HL-60/S4 (cell line): Measurements from ENCODE around the gene NT5M.

Experiments
- in situ Hi-C: fragments of 300-500 bp; cut with MboI; formaldehyde crosslinking; loops from 2 replicates; pipeline ENCODE4 v1.14.3; 2022; ENCODE audit warnings: low sequenced_read_pairs

NT5M gene

DNA sequence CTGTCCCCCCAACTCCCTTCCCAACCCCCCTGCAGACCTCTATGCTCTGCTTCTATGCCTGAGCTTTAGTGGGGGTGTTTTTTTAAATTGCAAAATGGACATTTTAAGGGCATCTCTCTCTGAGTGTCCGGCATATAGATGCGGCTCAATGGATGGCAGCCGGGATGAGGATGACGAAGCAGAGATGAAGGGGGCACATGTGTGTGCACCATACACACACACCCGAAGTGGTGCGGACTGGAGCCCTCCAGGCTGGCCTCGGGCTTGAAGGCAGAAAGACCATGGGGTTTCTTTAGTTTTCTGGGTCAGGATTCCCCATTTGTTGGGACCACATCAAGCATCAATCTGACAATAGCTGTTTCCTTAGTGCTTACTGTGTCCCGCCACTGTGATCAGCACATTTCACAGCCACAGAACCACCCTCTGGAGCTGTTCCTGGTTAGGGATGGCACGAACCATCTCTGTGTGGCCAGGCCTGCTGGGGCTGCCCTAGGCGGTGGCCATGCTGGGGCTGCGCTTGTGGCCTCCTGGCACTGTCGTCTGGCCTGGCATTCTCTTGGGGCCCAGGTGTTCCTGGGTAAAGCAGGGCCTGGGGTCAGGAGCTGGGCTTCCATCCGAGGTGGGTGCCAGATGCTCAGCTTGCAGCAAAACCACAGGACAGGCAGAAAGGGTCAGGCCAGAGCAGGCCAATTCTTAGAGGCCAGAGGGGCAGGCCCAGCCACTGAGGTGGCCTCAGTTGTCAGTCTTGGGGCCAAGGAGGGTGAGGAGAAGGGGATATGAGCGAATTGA lies 49.9 kb downstream of the NT5M start:
- in situ Hi-C loops: no loop called here

DNA sequence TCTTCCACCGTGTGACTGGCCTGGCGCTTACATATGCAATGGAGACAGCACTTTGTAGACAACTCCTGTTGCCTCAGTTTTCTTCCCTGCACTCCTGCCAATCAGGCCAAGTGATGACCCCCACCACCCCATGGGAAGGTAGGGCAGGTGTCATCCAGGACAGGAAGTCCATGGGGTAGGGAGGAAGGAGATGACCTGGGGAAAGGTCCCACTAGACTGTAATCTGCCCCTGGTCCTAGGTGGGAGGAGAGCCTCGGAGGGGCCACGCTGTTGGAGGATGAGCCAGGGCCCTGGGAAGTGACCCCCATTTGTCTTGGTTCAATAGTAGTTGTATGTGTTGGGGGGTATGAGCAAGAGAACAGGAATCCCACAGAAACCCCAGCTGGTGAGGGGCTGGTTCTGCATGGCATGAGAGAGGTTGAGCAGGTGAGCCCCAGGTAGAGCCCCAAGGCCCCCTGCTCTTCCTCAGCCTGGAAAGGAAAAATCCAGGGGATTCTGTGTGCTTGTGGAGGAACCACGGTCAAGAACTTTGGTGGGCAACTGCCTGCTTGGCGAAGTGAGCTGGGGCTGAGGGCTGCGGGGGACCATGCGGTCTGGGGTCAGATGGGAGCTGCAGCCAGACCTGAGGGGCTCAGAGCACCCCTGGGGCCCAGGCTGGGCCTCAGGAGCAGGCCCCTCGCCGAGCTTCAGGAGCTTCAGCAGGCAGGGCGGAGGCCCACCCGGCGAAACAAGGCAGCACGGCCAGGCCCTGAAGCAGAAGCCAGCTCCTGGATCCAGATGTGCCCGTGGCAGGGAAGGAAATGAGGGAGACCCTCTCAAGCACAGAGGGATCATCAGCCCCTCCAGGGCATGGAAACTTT lies 50.7 kb downstream of the NT5M start:
- in situ Hi-C loops: no loop called here

DNA sequence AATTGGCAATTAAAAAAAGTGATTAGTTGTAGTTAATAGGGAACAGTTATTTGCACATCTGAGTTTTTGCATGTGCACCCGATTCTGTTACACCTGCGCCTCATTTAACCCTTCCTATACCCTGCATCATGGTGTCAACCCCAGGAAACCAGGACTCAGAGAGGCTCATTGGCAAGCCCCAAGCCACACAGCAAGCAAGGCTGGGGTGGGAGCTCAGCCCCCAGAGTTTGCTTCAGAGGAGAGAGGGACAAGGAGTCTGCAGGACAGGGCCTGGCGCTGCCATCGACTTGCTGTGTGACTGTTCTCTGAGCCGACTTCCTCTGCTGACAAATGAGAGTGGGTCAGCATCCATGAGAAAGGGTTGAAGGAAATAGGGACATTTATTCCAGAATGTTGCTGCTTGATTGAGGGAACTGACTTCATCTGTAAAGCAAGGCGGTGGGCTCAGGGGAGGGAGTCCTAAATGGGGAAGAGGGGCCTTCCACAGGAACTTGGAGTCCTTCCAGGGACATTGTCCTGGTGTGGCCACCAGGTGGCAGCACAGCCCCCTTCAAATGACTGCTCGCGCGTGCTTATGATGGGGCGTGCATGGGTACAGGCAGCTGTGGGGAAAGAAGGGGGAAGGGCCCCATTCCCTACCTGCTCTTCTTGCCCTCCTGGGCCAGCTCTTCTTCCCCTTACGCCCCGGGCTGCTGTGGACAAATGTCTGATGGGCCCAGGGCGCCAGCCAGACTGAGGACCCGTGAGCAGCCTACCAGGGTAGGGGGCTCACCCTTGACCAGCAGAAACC lies 51.6 kb downstream of the NT5M start:
- in situ Hi-C loops: loop anchor here (5.0 kb wide), 1 partner anchor 288 kb away; no protein-coding TSS in a partner anchor

DNA sequence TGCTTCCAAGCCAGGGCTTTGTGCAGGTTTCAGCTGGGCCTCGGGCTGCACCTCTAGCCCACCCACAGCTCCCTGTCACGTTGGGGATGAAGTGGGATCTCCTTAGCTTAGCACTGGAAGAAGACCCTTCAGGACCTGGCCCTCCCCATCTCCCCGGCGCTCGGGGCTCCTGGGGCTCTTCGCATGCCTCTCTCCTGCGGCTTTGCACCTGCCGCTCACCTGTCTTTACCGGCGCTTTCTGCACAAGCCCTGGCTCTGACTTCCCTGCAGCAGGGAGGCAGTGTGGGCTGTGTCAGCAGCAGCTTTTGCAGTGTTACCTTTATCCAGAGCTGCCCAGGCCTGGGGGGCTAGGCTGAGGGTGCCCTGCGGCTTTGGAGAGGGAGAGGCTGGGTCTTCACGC lies 52.3 kb downstream of the NT5M start:
- in situ Hi-C loops: loop anchor here (5.0 kb wide), 1 partner anchor 287 kb away; no protein-coding TSS in a partner anchor

DNA sequence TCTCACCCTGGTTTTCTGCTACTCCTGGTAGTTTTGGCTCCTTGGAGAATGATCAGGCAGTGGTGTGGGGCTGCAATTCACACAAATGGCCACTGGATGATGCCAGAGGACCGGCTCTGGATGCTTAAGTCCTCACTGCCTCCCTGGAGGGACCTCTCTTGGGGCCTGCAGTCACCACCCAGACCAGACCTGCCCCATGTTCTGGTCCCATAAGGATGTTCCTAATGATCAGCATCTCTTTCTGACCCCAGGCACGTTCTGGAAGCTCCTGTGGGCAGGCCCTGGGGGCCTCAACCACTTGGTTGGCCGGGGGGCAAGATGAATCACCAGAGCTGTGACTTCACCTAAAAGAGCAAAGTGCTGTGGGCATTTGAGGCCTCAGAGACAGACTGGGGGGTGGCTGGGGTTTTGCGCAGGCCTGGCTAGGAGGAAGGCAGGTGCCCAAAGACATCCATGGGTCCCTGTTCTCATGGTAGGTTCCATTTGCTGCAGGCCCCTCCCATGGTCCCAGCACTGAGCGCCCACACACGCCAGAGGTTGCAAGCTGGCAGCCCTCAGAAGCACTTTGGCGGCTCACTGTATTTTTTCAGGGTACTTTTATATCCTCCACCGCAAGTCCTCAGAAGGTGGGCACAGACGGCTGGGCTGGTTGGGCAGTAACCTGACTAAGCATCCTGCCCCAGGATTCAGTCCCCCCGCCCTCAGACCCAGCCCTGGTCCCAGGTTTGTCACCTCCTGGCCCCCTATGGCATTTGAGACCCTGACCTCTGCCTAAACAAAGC lies 53.2 kb downstream of the NT5M start:
- in situ Hi-C loops: loop anchor here (5.0 kb wide), 1 partner anchor 286 kb away; no protein-coding TSS in a partner anchor

DNA sequence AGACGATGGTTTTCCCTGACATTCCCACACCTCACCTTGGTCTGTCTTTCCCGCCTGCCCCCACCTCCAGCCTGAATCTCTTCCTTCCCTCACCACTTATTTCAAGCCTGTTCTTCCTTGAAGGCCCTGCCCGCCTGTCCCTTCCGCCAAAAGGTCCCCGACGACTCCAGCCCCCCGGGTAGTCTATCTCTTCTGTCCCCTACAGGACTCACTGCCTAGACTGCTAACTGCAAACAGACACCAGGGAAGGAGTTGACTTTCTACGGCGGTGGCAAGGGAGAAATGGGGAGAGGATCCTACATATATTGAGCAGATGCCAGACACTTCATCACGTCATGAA lies 53.7 kb downstream of the NT5M start:
- in situ Hi-C loops: loop anchor here (5.0 kb wide), 1 partner anchor 285 kb away; no protein-coding TSS in a partner anchor

DNA sequence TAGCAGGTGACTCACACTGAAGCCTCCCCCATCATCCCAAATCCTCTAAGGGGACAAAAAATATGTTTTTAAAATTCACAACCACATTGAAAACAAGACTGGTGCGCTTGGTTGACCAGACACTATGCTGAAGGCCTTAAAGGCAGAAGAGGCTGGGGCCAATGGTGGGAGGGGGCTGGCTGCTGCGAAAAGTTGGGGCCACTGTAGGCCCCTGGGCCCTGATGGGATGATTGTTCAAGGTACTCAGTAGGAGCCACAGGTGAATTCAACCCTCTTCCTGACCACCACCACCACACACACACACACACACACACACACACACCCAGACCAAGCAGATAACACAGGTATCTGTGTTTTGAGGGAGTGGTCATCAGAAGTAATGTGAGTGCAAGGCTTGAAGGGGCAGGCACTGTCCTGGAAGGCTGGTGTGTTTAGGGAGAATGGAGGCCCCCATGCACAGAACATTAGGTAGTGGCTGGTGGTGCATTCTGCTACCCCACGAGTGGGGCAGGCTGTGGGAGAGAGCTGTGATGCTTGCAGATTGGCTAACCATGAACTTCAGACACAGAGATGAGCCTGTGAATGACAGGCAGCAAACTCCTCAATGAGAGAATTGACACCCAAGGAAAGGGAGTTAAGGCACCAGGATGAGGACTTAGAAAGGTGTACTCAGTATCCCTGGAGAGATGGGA lies 55.0 kb downstream of the NT5M start:
- in situ Hi-C loops: loop anchor here (5.0 kb wide), 1 partner anchor 284 kb away; no protein-coding TSS in a partner anchor

DNA sequence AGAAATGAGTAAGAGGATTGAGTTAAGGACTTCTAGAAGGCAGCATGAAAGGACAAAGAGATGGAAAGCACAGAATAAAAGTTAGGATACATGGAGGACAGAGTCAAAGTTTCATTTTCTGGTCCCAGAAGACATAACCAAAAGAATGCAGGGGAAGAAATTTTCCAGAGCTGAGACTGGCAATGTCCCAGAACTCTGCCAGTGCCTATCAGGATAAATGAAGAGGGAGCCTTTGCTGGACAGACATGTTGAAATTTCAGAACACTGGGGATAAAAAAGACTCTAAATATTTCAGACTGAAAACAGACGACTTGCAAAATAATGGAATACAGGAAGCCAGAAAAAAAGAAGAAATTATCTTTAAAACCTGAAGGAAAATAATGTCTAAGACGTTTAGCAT lies 55.7 kb downstream of the NT5M start:
- in situ Hi-C loops: loop anchor here (5.0 kb wide), 1 partner anchor 283 kb away; no protein-coding TSS in a partner anchor

DNA sequence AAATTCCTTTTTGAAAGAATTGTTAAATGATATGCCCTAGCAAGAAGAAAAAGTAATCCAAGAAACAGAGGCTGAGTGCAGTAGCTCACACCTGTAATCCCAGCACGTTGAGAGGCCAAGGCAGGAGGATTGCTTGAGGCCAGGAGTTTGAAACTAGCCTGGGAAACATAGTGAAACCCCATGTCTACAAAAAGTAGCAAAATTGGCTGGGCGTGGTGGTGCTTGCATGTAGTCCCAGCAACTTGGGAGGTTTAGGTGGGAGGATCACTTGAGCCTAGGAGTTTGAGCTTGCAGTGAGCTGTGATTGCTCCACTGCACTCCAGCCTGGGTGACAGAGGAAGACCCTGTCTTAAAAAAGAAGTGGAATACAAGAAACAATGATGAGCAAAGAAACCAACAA lies 56.1 kb downstream of the NT5M start:
- in situ Hi-C loops: loop anchor here (5.0 kb wide), 1 partner anchor 283 kb away; no protein-coding TSS in a partner anchor

DNA sequence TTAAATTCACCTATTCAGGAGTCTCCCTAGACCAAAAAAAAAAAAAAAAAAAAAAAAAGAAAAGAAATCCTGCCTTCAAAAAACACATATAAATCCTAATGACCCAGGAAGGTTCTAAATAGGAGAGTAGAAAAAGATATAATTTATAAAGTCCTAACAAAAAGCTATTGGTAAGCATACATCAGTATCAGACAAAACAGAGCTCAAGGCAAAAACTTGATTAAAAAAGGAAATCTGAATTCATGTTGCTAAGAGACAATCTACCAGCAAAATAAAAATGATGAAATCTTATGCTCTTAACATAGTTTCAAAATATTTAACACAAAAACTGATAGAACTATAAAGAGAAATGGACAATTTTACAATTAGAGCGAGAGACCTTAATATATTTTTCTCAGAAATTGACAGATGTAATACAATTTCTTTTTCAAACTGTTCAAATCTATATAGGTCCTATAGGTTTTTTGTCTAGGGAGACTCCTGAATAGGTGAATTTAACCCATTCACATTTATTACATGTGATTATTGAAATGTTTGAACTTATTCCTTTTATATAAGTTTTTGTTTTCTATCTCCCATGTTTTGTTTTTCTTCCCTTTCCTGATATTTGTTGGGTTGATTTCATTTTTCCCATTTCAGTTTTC lies 57.0 kb downstream of the NT5M start:
- in situ Hi-C loops: no loop called here

DNA sequence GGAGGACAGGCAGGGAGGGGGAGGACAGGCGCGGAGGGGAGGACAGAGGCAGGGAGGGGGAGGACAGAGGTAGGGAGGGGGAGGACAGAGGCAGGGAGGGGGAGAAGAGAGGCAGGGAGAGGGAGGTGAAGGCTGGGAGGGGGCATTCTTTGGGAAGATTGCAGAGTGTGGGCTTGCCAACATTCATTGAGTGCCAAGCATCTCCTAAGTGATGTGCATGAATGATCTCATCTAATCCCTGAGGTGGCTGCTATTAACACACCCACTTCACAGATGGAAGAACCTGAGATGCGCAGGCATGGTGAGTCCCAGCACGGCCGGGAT lies 58.3 kb downstream of the NT5M start:
- in situ Hi-C loops: no loop called here

DNA sequence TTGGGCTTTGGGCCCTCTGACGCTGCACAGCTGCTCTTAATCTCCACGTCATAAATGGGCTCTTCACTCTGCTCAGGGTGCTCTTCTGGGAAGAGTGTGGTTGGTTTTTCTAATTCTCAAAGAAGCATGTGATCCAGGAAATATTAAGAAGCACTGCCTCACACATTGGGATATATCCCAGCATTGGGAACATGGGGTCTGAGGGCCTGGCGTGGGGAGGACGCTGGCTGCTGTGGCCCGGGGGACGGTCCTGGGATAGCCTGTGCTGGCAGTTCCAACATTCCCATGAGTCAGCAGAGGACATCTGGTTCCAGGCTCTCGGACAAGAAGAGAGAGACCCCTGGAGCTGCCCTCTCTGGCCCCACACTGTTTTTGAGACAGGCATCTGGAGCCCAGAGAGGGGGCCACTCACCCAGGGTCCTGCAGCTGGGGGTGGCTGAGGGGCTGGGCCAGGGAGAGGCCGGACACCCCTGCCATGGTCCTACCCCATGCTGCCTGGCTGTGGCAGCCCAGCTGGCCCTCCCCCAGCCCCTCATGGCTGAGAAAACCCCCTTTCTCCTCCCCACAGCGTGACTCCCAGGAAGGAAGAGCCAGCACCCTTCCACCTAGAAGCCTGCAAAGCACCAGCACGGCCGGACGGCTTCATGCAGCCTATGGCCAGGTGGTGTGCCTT lies 58.8 kb downstream of the NT5M start:
- in situ Hi-C loops: no loop called here

DNA sequence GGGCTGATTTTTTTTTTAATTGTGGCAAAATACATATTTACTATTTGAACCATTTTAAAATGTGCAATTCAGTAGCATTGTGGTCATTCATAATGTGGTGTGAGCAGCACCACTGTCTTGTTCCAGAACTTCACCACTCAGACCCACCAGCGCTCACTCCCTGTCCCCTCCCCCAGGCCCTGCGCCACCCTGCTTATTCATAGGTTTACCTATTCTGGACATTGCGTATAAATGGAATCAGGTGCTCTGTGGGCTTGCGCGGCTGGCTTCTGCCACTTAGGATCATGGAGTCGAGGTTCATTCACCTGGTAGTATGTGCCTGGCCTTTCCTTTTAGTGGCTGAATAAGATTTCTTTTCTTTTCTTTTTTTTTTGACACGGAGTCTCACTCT lies 59.4 kb downstream of the NT5M start:
- in situ Hi-C loops: no loop called here

DNA sequence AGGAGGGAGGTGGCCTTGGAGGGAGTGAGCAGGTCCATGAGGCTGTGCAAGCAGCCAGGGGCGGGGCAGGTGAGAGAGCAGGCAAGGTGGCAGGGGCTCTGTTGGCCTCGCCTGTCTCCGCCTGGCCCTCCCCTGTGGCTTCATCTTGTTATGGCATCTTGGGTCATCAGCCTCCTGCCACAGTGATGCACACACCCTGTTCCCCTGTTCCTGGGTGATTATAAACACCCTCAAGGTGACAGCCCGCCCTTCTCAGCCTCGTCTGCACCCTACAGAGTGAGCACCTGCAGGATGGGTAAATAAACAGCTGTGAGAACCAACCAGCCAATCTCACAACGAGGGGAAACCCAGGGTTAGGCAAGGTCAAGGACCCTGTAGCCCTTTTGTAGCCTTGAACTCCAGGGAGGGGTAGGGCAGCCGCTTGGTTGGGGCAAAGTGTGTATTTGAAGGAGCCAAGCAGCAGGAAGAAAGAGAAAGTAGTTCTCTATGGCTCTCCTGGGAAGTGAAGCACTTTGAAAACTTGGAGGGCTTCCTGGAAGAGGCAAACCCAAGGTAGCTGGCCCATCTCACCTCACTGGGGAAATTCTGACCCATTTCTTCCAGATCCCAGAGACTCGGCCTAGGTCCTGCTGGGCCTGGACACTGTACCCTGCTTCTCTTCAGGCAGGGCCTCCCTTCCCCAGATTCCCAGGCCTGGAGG lies 60.6 kb downstream of the NT5M start:
- in situ Hi-C loops: no loop called here

DNA sequence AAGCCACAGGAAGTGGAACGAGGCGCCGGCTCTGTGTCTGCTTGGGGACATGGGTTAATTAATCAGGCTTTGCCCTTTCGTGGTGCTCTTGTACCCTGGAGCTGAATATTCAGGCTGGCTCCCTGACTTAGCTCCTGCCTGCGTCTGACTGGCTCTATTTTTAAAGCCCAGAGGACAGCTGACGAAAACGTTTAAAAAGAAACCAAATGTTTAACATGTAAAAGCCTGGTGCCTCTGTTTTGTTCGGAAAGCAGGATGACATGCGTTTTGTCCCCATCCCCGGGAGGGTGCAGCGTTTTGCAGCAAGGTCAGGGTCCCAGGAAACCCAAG lies 61.1 kb downstream of the NT5M start:
- in situ Hi-C loops: no loop called here

DNA sequence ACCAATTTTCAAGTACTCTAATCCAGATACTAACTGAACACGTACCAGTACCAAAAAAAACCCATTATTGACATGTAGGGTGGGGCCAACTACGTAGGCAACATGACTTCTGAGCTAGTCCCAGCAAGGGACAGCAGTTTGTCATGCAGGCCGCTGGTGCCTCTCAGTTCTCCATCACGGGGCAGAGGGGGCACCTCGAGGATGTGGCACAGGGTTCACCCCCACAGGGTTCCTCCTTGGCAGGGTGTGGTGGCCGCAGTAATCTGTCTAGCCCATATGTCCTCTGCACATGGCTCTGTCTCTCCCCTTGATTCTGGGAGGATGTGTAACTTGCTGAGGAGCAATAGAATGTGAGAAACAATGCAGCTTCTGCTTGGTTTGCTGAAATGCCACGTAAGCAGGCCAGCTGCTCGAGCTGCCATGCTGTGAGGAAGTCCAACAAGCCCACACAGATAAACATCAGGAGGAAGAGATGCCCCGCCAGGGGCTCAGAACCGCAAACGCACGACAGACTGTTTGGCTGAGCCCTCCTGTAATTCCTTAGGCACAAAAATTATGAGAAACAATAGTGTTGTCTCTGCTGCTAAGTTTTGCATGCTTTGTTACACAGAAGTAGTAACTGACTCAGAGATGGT lies 62.4 kb downstream of the NT5M start:
- in situ Hi-C loops: no loop called here

DNA sequence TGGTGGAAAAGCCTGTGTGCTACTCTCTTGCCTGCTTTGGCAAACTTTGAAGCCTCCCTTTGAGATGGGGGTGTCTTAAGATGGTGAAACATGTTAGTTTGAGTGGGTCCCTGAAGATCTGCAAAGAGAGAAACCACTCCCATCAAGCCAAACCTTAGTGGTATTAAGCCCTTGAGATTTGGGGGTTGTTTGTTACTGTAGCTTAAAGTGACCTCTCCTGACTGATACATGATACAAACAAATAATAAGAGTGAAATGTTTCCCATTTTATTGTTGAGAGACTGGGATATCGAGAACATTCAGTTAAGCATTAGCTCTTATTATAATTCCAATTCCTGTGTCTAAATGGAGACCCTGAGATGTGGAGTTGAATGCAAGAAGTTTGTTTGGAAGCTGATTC lies 63.1 kb downstream of the NT5M start:
- in situ Hi-C loops: no loop called here
